Panc1 (cell line): Measurements from ENCODE around the gene TNFRSF21. TPM values are rescaled to one million over a fixed set of nuclear protein-coding genes. Genes with fewer than 3 reads are reported as not detected.

Experiments used
- ATAC-seq: fragments of 200-7000 bp; cut with Tn5 transposase; 2 replicates; pipeline ENCODE4 v1.9.1; 2020; ENCODE audit warnings: mild to moderate bottlenecking, moderate library complexity
- BruUV-seq: library from RNA; stranded (reverse); fragments of 400-500 nt; replicated peaks from 2 replicates; lab custom pipeline; 2021; lab: Mats Ljungman, UMichigan
- CTCF ChIA-PET: fragments of 300-600 bp; sonication (Branson Sonifier 250); formaldehyde crosslinking; loops from one replicate; lab custom pipeline; 2022; ENCODE audit warnings: antibody characterized with exemption; lab: Charles Lee
- POLR2A ChIA-PET: fragments of 300-600 bp; sonication (Branson Sonifier 250); formaldehyde crosslinking; loops from one replicate; lab custom pipeline; 2022; ENCODE audit warnings: antibody characterized with exemption; lab: Charles Lee
- DNase-seq: peaks from one replicate; pipeline ENCODE4 v3.0.0-alpha.2; 2010; ENCODE audit warnings: low read depth, low spot score
- H3K27ac ChIP-seq: 2 replicates; pipeline ENCODE4 v1.5.1; 2011; ENCODE audit warnings: mild to moderate bottlenecking, low read length, inconsistent platforms
- H3K27me3 ChIP-seq: fragments of 200-500 bp; sonication (Bioruptor generic); 2 replicates; pipeline ENCODE4 v1.6.0; 2014; ENCODE audit warnings: low read length, inconsistent platforms; ENCODE audit not compliant: control insufficient read depth, insufficient read depth
- H3K36me3 ChIP-seq: fragments of 200-500 bp; sonication (Bioruptor generic); 2 replicates; pipeline ENCODE4 v1.5.1; 2014; ENCODE audit warnings: inconsistent platforms, mild to moderate bottlenecking, low read length, moderate library complexity; ENCODE audit not compliant: control insufficient read depth, insufficient read depth
- H3K4me1 ChIP-seq: 2 replicates; pipeline ENCODE4 v1.5.1; 2011; ENCODE audit warnings: inconsistent platforms, mild to moderate bottlenecking, low read length, moderate library complexity; ENCODE audit not compliant: control insufficient read depth, insufficient read depth
- H3K4me3 ChIP-seq, 2 experiments: 2 replicates each; pipeline ENCODE4 v1.5.1; 2011 to 2012; ENCODE audit warnings: low read depth in 2 of 2, low read length in 2 of 2, mild to moderate bottlenecking in 2 of 2, inconsistent platforms in 1 of 2, moderate library complexity in 1 of 2
- H3K9me3 ChIP-seq: fragments of 200-500 bp; sonication (Bioruptor generic); 2 replicates; pipeline ENCODE4 v1.5.1; 2014; ENCODE audit warnings: low read depth, mild to moderate bottlenecking, inconsistent platforms, low read length, moderate library complexity; ENCODE audit not compliant: control insufficient read depth, insufficient read depth
- CTCF ChIP-seq: fragments of 450-650 bp; IDR thresholded peaks from 2 replicates; pipeline ENCODE4 v1.5.1; 2017; ENCODE audit warnings: mild to moderate bottlenecking
- POLR2AphosphoS5 ChIP-seq: IDR thresholded peaks from 2 replicates; pipeline ENCODE4 v1.6.1; 2012; ENCODE audit warnings: mild to moderate bottlenecking, low read depth, low read length, moderate library complexity
- REST ChIP-seq, 2 experiments: IDR thresholded peaks; 2 replicates each; pipeline ENCODE4 v1.6.1; 2011 to 2012; ENCODE audit warnings: low read depth in 2 of 2, control low read depth in 1 of 2, low read length in 1 of 2, mild to moderate bottlenecking in 1 of 2, moderate library complexity in 1 of 2; ENCODE audit not compliant: insufficient read depth in 1 of 2
- SIN3A ChIP-seq: IDR thresholded peaks from 2 replicates; pipeline ENCODE4 v1.6.1; 2012; ENCODE audit warnings: low read depth, mild to moderate bottlenecking, low read length, moderate library complexity, borderline replicate concordance; ENCODE audit not compliant: insufficient read depth
- TCF7L2 ChIP-seq: IDR thresholded peaks from 2 replicates; pipeline ENCODE4 v1.6.1; 2011; ENCODE audit warnings: mild to moderate bottlenecking, low read depth, low read length, inconsistent platforms
- in situ Hi-C: cut with HindIII; loops from 2 replicates; pipeline ENCODE4 v1.10.0; 2016; ENCODE audit warnings: low sequenced_read_pairs, low pct_unique_long_range_greater_than_20kb
- intact Hi-C: fragments of 100-400 bp; cut with micrococcal nuclease; formaldehyde crosslinking; loops from one replicate; pipeline ENCODE4 v1.10.0; 2022; ENCODE audit not compliant: unreplicated experiment
- total RNA-seq: library from RNA; stranded (reverse); gene quantifications from one replicate; pipeline ENCODE4 v1.2.1, GENCODE V29; 2021; ENCODE audit not compliant: unreplicated experiment

TNFRSF21 gene
- total RNA-seq, 1 experiment from 2014 or later = 76.0 TPM

GRCh38 chr6:47290124-47290834, 19.4 kb downstream of the TNFRSF21 start:
- TF ChIP-seq TCF7L2 (no peak), SIN3A (no peak), REST (IDR thresholded peaks at IDR 0.05; ENCODE audit: insufficient read depth in 1 of 2, low read depth in 2 of 2, low read length in 1 of 2) (no peak), CTCF (no peak), POLR2AphosphoS5 (no peak)
- peaks cover 21% of the 10 kb centered on the region for H3K4me1 ChIP-seq
- no peaks in the 10 kb centered on the region for H3K36me3 ChIP-seq
- DNase-seq = no peak
- BruUV-seq = no TSS peak
- in situ Hi-C loops (no loop called here), intact Hi-C loops (no loop called here)
- no peak for ATAC-seq
- POLR2A ChIA-PET = interaction anchor here (0.6 kb wide), 1 partner anchor 351 kb away, joined by 6 read pairs; no protein-coding TSS in a partner anchor
- no peaks in the 10 kb centered on the region for H3K9me3 ChIP-seq
- no peak overlapping the region for H3K27ac ChIP-seq
- no peak overlapping the region for H3K4me3 ChIP-seq
- CTCF ChIA-PET = no interaction called here
- H3K27me3 ChIP-seq = no peaks in the 10 kb centered on the region

GRCh38 chr6:47288267-47289090, 21.2 kb downstream of the TNFRSF21 start:
- ChIA-PET POLR2A (interaction anchor here (0.6 kb wide), 1 partner anchor 223 kb away, joined by 3 read pairs; no protein-coding TSS in a partner anchor), CTCF (interaction anchor here (0.7 kb wide), 2 partner anchors 46 to 1716 kb away, joined by 3 to 4 read pairs; no protein-coding TSS in a partner anchor)
- no peak for TF ChIP-seq SIN3A
- TF ChIP-seq TCF7L2 = no peak
- TF ChIP-seq POLR2AphosphoS5 = no peak
- TF ChIP-seq CTCF = no peak
- no peak for TF ChIP-seq REST (IDR thresholded peaks at IDR 0.05; ENCODE audit: insufficient read depth in 1 of 2, low read depth in 2 of 2, low read length in 1 of 2)
- DNase-seq (no peak), ATAC-seq (peak; percentile 86)
- no peaks in the 10 kb centered on the region for H3K27me3 ChIP-seq
- H3K4me1 ChIP-seq = peaks cover 17% of the 10 kb centered on the region
- H3K9me3 ChIP-seq = no peaks in the 10 kb centered on the region
- H3K4me3 ChIP-seq = no peak overlapping the region
- no peaks in the 10 kb centered on the region for H3K36me3 ChIP-seq
- in situ Hi-C loops = no loop called here
- H3K27ac ChIP-seq = peak overlapping the region; percentile 60; the same call in 1 of the 2 replicates
- no TSS peak for BruUV-seq
- intact Hi-C loops = no loop called here
